WTC11 (cell line): ENCODE results near the gene FAM171A1. TPM values are rescaled to one million over a fixed set of nuclear protein-coding genes. Genes with fewer than 3 reads are reported as not detected.

Experiments used
- ATAC-seq: fragments of 200-7000 bp; cut with Tn5 transposase; 2 replicates; pipeline ENCODE4 v1.10.0; 2021; ENCODE audit warnings: mild to moderate bottlenecking, moderate library complexity
- CTCF ChIA-PET: fragments of 300-600 bp; sonication (Branson Sonifier 250); formaldehyde crosslinking; loops from one replicate; lab custom pipeline; 2021; ENCODE audit warnings: antibody characterized with exemption; lab: Charles Lee
- POLR2A ChIA-PET: fragments of 350-600 bp; sonication (Branson Sonifier 250); formaldehyde crosslinking; loops from one replicate; lab custom pipeline; 2021; ENCODE audit warnings: antibody characterized with exemption; lab: Charles Lee
- DNase-seq: peaks from one replicate; pipeline ENCODE4 v3.0.0; 2021; ENCODE audit warnings: low spot score
- H3K27ac Mint-ChIP-seq: 2 replicates; pipeline ENCODE4 v1.8.0; 2021; ENCODE audit warnings: mixed read lengths
- H3K27me3 Mint-ChIP-seq: 2 replicates; pipeline ENCODE4 v1.8.0; 2021; ENCODE audit warnings: low read depth, mild to moderate bottlenecking, moderate library complexity, mixed read lengths
- H3K36me3 Mint-ChIP-seq: 2 replicates; pipeline ENCODE4 v1.8.0; 2021; ENCODE audit warnings: mixed read lengths
- H3K4me1 Mint-ChIP-seq: 2 replicates; pipeline ENCODE4 v1.8.0; 2022; ENCODE audit warnings: mixed read lengths
- H3K4me3 Mint-ChIP-seq: 2 replicates; pipeline ENCODE4 v1.8.0; 2021; ENCODE audit warnings: mild to moderate bottlenecking, moderate library complexity, mixed read lengths
- H3K9me3 Mint-ChIP-seq: 2 replicates; pipeline ENCODE4 v1.8.0; 2021; ENCODE audit warnings: mixed read lengths
- AR ChIP-seq: fragments of 250-450 bp; sonication (Bioruptor Pico); IDR thresholded peaks from 2 replicates; pipeline ENCODE4 v1.9.0; 2021; ENCODE audit warnings: mild to moderate bottlenecking
- ARID4B ChIP-seq: sonication (generic); formaldehyde crosslinking; IDR thresholded peaks from 2 replicates; pipeline ENCODE4 v1.8.0; 2023; ENCODE audit warnings: missing genetic modification reagents, mild to moderate bottlenecking, borderline replicate concordance
- ATF3 ChIP-seq: sonication (generic); formaldehyde crosslinking; conservative IDR thresholded peaks from 2 replicates; pipeline ENCODE4 v1.8.1; 2022; ENCODE audit warnings: mild to moderate bottlenecking, missing genetic modification reagents
- E2F5 ChIP-seq: sonication (generic); formaldehyde crosslinking; IDR thresholded peaks from 2 replicates; pipeline ENCODE4 v1.8.1; 2022; ENCODE audit warnings: mild to moderate bottlenecking, moderate library complexity, missing genetic modification reagents
- ELF4 ChIP-seq: sonication (generic); formaldehyde crosslinking; IDR thresholded peaks from 2 replicates; pipeline ENCODE4 v1.8.1; 2022; ENCODE audit warnings: low read depth, mild to moderate bottlenecking, moderate library complexity, missing genetic modification reagents
- FOXK1 ChIP-seq: sonication (generic); formaldehyde crosslinking; IDR thresholded peaks from 2 replicates; pipeline ENCODE4 v1.8.0; 2022; ENCODE audit warnings: mild to moderate bottlenecking, moderate library complexity, missing genetic modification reagents
- FOXP1 ChIP-seq: sonication (generic); formaldehyde crosslinking; IDR thresholded peaks from 2 replicates; pipeline ENCODE4 v1.8.0; 2022; ENCODE audit warnings: missing genetic modification reagents, mild to moderate bottlenecking, moderate library complexity, borderline replicate concordance
- GABPB1 ChIP-seq: sonication (generic); formaldehyde crosslinking; IDR thresholded peaks from 2 replicates; pipeline ENCODE4 v1.8.1; 2023; ENCODE audit warnings: mild to moderate bottlenecking, missing genetic modification reagents
- MXD4 ChIP-seq: fragments of 250-450 bp; sonication (Bioruptor Pico); IDR thresholded peaks from 2 replicates; pipeline ENCODE4 v1.8.0; 2021; ENCODE audit warnings: mild to moderate bottlenecking, moderate library complexity, borderline replicate concordance
- NR2C2 ChIP-seq: sonication (generic); formaldehyde crosslinking; IDR thresholded peaks from 2 replicates; pipeline ENCODE4 v1.8.0; 2022; ENCODE audit warnings: mild to moderate bottlenecking, missing genetic modification reagents
- PRDM15 ChIP-seq: sonication (generic); formaldehyde crosslinking; IDR thresholded peaks from 2 replicates; pipeline ENCODE4 v1.8.0; 2022; ENCODE audit warnings: missing genetic modification reagents
- PRRX2 ChIP-seq: fragments of 250-450 bp; sonication (Bioruptor Pico); IDR thresholded peaks from 2 replicates; pipeline ENCODE4 v1.8.0; 2021; ENCODE audit warnings: mild to moderate bottlenecking
- RELA ChIP-seq: sonication (generic); formaldehyde crosslinking; IDR thresholded peaks from 2 replicates; pipeline ENCODE4 v1.8.1; 2022; ENCODE audit warnings: missing genetic modification reagents, mild to moderate bottlenecking, borderline replicate concordance
- RORB ChIP-seq: fragments of 250-450 bp; sonication (Bioruptor Pico); IDR thresholded peaks from 2 replicates; pipeline ENCODE4 v1.9.0; 2021; ENCODE audit warnings: mild to moderate bottlenecking
- TP53 ChIP-seq: sonication (generic); formaldehyde crosslinking; IDR thresholded peaks from 2 replicates; pipeline ENCODE4 v1.8.1; 2023; ENCODE audit warnings: mild to moderate bottlenecking, missing genetic modification reagents
- ZNF317 ChIP-seq: sonication (generic); formaldehyde crosslinking; IDR thresholded peaks from 2 replicates; pipeline ENCODE4 v1.8.1; 2023; ENCODE audit warnings: low read depth, mild to moderate bottlenecking, moderate library complexity, missing genetic modification reagents, borderline replicate concordance
- ZNF423 ChIP-seq: fragments of 250-450 bp; sonication (Bioruptor Pico); IDR thresholded peaks from 2 replicates; pipeline ENCODE4 v2.1.2; 2022; ENCODE audit warnings: mild to moderate bottlenecking, moderate library complexity
- ZNF512 ChIP-seq: sonication (generic); formaldehyde crosslinking; IDR thresholded peaks from 2 replicates; pipeline ENCODE4 v1.8.1; 2022; ENCODE audit warnings: missing genetic modification reagents, borderline replicate concordance
- total RNA-seq: library from RNA; stranded (reverse); gene quantifications from 3 replicates; pipeline ENCODE4 v1.2.3, GENCODE V29; 2021
- TF ChIP-seq, protein P1 (sequence below): fragments of 250-450 bp; sonication (Bioruptor Pico); IDR thresholded peaks from 2 replicates; pipeline ENCODE4 v2.1.2; 2022; ENCODE audit warnings: mild to moderate bottlenecking, moderate library complexity
- TF ChIP-seq, protein P2 (sequence below): sonication (generic); formaldehyde crosslinking; IDR thresholded peaks from 2 replicates; pipeline ENCODE4 v1.8.1; 2022; ENCODE audit warnings: mild to moderate bottlenecking, missing genetic modification reagents, moderate library complexity, borderline replicate concordance

The FAM171A1 gene
- total RNA-seq, 1 experiment from 2014 or later, result 33.9 TPM

GRCh38 chr10:15280462-15280861 is 90.6 kb downstream of the FAM171A1 start:
- no peak for DNase-seq
- POLR2A ChIA-PET, result no interaction called here
- Mint-ChIP-seq H3K27me3 (no peaks in the 10 kb centered on the region), H3K4me3 (no peak overlapping the region), H3K36me3 (peaks cover 26% of the 10 kb centered on the region), H3K4me1 (no peaks in the 10 kb centered on the region), H3K27ac (no peak overlapping the region), H3K9me3 (no peaks in the 10 kb centered on the region)
- TF ChIP-seq NR2C2 (no peak), FOXK1 (CRISPR knock-in tag) (no peak), PRDM15 (CRISPR knock-in tag) (no peak), MXD4 (CRISPR knock-in tag) (no peak), PRRX2 (no peak), ARID4B (CRISPR knock-in tag) (no peak), ZNF423 (CRISPR knock-in tag) (no peak), AR (CRISPR knock-in tag) (no peak), ZNF317 (no peak), TP53 (no peak), E2F5 (CRISPR knock-in tag) (no peak), GABPB1 (no peak), ATF3 (no peak), FOXP1 (CRISPR knock-in tag) (no peak), RORB (CRISPR knock-in tag) (no peak), ELF4 (CRISPR knock-in tag) (no peak), ZNF512 (CRISPR knock-in tag) (no peak), RELA (no peak)
- TF ChIP-seq, protein P1, sequence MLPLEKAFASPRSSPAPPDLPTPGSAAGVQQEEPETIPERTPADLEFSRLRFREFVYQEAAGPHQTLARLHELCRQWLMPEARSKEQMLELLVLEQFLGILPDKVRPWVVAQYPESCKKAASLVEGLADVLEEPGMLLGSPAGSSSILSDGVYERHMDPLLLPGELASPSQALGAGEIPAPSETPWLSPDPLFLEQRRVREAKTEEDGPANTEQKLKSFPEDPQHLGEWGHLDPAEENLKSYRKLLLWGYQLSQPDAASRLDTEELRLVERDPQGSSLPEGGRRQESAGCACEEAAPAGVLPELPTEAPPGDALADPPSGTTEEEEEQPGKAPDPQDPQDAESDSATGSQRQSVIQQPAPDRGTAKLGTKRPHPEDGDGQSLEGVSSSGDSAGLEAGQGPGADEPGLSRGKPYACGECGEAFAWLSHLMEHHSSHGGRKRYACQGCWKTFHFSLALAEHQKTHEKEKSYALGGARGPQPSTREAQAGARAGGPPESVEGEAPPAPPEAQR, result no peak
- TF ChIP-seq, protein P2, sequence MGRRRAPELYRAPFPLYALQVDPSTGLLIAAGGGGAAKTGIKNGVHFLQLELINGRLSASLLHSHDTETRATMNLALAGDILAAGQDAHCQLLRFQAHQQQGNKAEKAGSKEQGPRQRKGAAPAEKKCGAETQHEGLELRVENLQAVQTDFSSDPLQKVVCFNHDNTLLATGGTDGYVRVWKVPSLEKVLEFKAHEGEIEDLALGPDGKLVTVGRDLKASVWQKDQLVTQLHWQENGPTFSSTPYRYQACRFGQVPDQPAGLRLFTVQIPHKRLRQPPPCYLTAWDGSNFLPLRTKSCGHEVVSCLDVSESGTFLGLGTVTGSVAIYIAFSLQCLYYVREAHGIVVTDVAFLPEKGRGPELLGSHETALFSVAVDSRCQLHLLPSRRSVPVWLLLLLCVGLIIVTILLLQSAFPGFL (CRISPR knock-in tag), result no peak
- CTCF ChIA-PET, result no interaction called here
- no peak for ATAC-seq
